CD4-positive, CD25-positive, alpha-beta regulatory T cell (primary cell): ENCODE measurements around the gene NAA35. TPM values are rescaled to one million over a fixed set of nuclear protein-coding genes. Genes with fewer than 3 reads are reported as not detected.

ENCODE experiments used
- ATAC-seq, 2 donors: fragments of 150-1000 bp; cut with Tn5 transposase; one replicate each; pipeline ENCODE4 v1.10.0; 2021; ENCODE audit warnings: low read depth in 2 of 2, moderate number of reproducible peaks in 2 of 2, moderate library complexity in 1 of 2
- DNase-seq, 3 donors: peaks; one replicate each; pipeline versions ENCODE4 v3.0.0 to v3.0.0-alpha.2; 2012 to 2022; ENCODE audit warnings: mixed read lengths in 1 of 3
- H3K27ac ChIP-seq: one replicate; pipeline ENCODE4 v1.7.0; 2013; ENCODE audit warnings: mild to moderate bottlenecking, low read length; ENCODE audit not compliant: insufficient read depth, poor library complexity, severe bottlenecking
- H3K27me3 ChIP-seq: one replicate; pipeline ENCODE4 v1.7.0; 2013; ENCODE audit warnings: low read length; ENCODE audit not compliant: control insufficient read depth, insufficient read depth
- H3K36me3 ChIP-seq: one replicate; pipeline ENCODE4 v1.7.0; 2013; ENCODE audit warnings: mild to moderate bottlenecking, low read length, moderate library complexity; ENCODE audit not compliant: control insufficient read depth, insufficient read depth
- H3K4me1 ChIP-seq: 2 replicates; pipeline ENCODE4 v1.7.0; 2013; ENCODE audit warnings: mild to moderate bottlenecking, low read length; ENCODE audit not compliant: insufficient read depth, control insufficient read depth, poor library complexity, severe bottlenecking
- H3K4me3 ChIP-seq: one replicate; pipeline ENCODE4 v1.7.0; 2013; ENCODE audit warnings: low read depth, mild to moderate bottlenecking, low read length, moderate library complexity
- H3K9me3 ChIP-seq, 2 experiments: 1 replicate in 1 of 2; 2 replicates in 1 of 2; pipeline ENCODE4 v1.7.0; 2013; ENCODE audit warnings: low read length in 2 of 2, mild to moderate bottlenecking in 1 of 2, moderate library complexity in 1 of 2; ENCODE audit not compliant: control insufficient read depth in 2 of 2
- H3K27ac Mint-ChIP-seq, 3 donors: one replicate each; pipeline ENCODE4 v1.8.0; 2020 to 2022; ENCODE audit warnings: mild to moderate bottlenecking in 3 of 3, mixed read lengths in 3 of 3, moderate library complexity in 2 of 3
- H3K27me3 Mint-ChIP-seq: one replicate; pipeline ENCODE4 v1.8.0; 2022; ENCODE audit warnings: mild to moderate bottlenecking, mixed read lengths
- H3K36me3 Mint-ChIP-seq: one replicate; pipeline ENCODE4 v1.8.0; 2020; ENCODE audit warnings: mixed read lengths
- H3K4me1 Mint-ChIP-seq, 4 donors: one replicate each; pipeline ENCODE4 v1.8.0; 2020 to 2022; ENCODE audit warnings: mixed read lengths in 4 of 4, mild to moderate bottlenecking in 1 of 4
- H3K4me3 Mint-ChIP-seq, 4 donors: one replicate each; pipeline ENCODE4 v1.8.0; 2020 to 2022; ENCODE audit warnings: mild to moderate bottlenecking in 4 of 4, mixed read lengths in 4 of 4, moderate library complexity in 3 of 4
- H3K9me3 Mint-ChIP-seq, 7 donors: one replicate each; pipeline ENCODE4 v1.8.0; 2020 to 2022; ENCODE audit warnings: mixed read lengths in 7 of 7, mild to moderate bottlenecking in 3 of 7, moderate library complexity in 2 of 7
- polyA plus RNA-seq, 4 donors: library from polyadenylated mRNA; unstranded; fragments of 300-500 nt; fragmentation: Illumina TruSeq; gene quantifications; one replicate each; pipeline ENCODE4 v1.2.3, GENCODE V29; 2021
- total RNA-seq: library from RNA; stranded (reverse); gene quantifications from one replicate; pipeline ENCODE4 v1.2.3, GENCODE V29; 2022

NAA35 gene
- total and polyA plus RNA-seq, 5 donors from 2014 or later, result 12.3 to 21.6 (median 15.9) TPM

GRCh38 chr9:85904975-85905374, 36.0 kb upstream of the NAA35 start:
- Histone ChIP-seq H3K27me3 (no peaks in the 10 kb centered on the region), H3K4me3 (no peak overlapping the region), H3K4me1 (no peaks in the 10 kb centered on the region), H3K27ac (no peak overlapping the region), H3K36me3 (no peaks in the 10 kb centered on the region), H3K9me3 (no peaks in the 10 kb centered on the region)
- Mint-ChIP-seq H3K36me3 (peaks cover 2% of the 10 kb centered on the region), H3K9me3 (peaks cover 0 to 4% (median 0%) of the 10 kb centered on the region in 7 donors), H3K27ac (no peak overlapping the region), H3K4me3 (no peak overlapping the region), H3K4me1 (no peaks in the 10 kb centered on the region), H3K27me3 (peaks cover 18% of the 10 kb centered on the region)
- DNase-seq, result no peak
- no peak for ATAC-seq

GRCh38 chr9:85905957-85906356, 35.0 kb upstream of the NAA35 start:
- no peaks in the 10 kb centered on the region for H3K4me1 ChIP-seq
- H3K9me3 Mint-ChIP-seq, result peaks cover 0 to 4% (median 0%) of the 10 kb centered on the region in 7 donors
- no peak overlapping the region for H3K27ac ChIP-seq
- H3K4me3 ChIP-seq, result no peak overlapping the region
- no peak for ATAC-seq
- H3K9me3 ChIP-seq, result no peaks in the 10 kb centered on the region
- H3K36me3 ChIP-seq, result no peaks in the 10 kb centered on the region
- no peak for DNase-seq
- H3K36me3 Mint-ChIP-seq, result no peaks in the 10 kb centered on the region
- H3K27ac Mint-ChIP-seq, result no peak overlapping the region
- no peaks in the 10 kb centered on the region for H3K4me1 Mint-ChIP-seq
- peaks cover 15% of the 10 kb centered on the region for H3K27me3 Mint-ChIP-seq
- H3K4me3 Mint-ChIP-seq, result no peak overlapping the region
- no peaks in the 10 kb centered on the region for H3K27me3 ChIP-seq

DNA sequence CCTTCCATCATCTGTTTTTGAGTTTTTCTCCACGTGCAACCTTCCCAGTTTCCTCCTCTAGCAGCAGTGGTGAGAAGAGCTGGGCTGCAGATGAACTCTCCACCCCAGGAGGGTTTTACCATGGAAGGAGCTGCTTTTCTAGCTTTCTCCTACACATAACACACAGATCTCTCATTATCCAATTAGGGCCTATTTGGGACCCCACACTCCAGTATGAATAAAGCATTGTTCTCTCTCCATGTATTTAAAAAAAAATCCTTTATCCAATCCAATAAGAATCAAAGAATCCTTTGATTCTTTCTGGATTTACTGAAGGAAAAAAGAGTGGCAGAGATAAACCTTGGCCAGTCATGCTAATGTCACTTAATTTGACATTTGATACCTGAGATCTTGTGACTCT, 31.6 kb upstream of the NAA35 start:
- Histone ChIP-seq H3K4me1 (no peaks in the 10 kb centered on the region), H3K27ac (no peak overlapping the region), H3K27me3 (peaks cover 3% of the 10 kb centered on the region), H3K9me3 (no peaks in the 10 kb centered on the region), H3K36me3 (no peaks in the 10 kb centered on the region), H3K4me3 (no peak overlapping the region)
- H3K9me3 Mint-ChIP-seq, result peaks cover 0 to 6% (median 0%) of the 10 kb centered on the region in 7 donors
- H3K36me3 Mint-ChIP-seq, result no peaks in the 10 kb centered on the region
- H3K27me3 Mint-ChIP-seq, result peaks cover 18% of the 10 kb centered on the region
- peaks cover 5 to 9% (median 8%) of the 10 kb centered on the region in 4 donors for H3K4me1 Mint-ChIP-seq
- no peak overlapping the region for H3K4me3 Mint-ChIP-seq
- ATAC-seq, result no peak
- DNase-seq, result no peak
- no peak overlapping the region for H3K27ac Mint-ChIP-seq

- Histone ChIP-seq H3K4me3 (no peak overlapping the region), H3K9me3 (no peaks in the 10 kb centered on the region), H3K27me3 (peaks cover 6% of the 10 kb centered on the region), H3K4me1 (no peaks in the 10 kb centered on the region), H3K36me3 (no peaks in the 10 kb centered on the region), H3K27ac (no peak overlapping the region)
- peaks cover 0 to 9% (median 0%) of the 10 kb centered on the region in 7 donors for H3K9me3 Mint-ChIP-seq
- H3K4me1 Mint-ChIP-seq, result peaks cover 9 to 14% (median 10%) of the 10 kb centered on the region in 4 donors
- DNase-seq (peak in 1 of 3 donors; percentile 41), ATAC-seq (no peak)
- H3K36me3 Mint-ChIP-seq, result no peaks in the 10 kb centered on the region
- peak overlapping the region in 2 of 3 donors; percentile 3 to 27 for H3K27ac Mint-ChIP-seq
- H3K27me3 Mint-ChIP-seq, result peaks cover 13% of the 10 kb centered on the region
- no peak overlapping the region for H3K4me3 Mint-ChIP-seq
Observed at GRCh38 chr9:85914108-85914507, 26.8 kb upstream of the NAA35 start.

- Mint-ChIP-seq H3K27me3 (no peaks in the 10 kb centered on the region), H3K9me3 (peaks cover 0 to 5% (median 0%) of the 10 kb centered on the region in 7 donors), H3K36me3 (no peaks in the 10 kb centered on the region), H3K27ac (no peak overlapping the region), H3K4me3 (no peak overlapping the region), H3K4me1 (peaks cover 0 to 14% (median 10%) of the 10 kb centered on the region in 4 donors)
- no peaks in the 10 kb centered on the region for H3K4me1 ChIP-seq
- ATAC-seq, result no peak
- H3K36me3 ChIP-seq, result no peaks in the 10 kb centered on the region
- H3K27ac ChIP-seq, result no peak overlapping the region
- no peaks in the 10 kb centered on the region for H3K9me3 ChIP-seq
- no peak for DNase-seq
- peaks cover 5% of the 10 kb centered on the region for H3K27me3 ChIP-seq
- H3K4me3 ChIP-seq, result no peak overlapping the region
Observed at GRCh38 chr9:85917756-85918155, 23.2 kb upstream of the NAA35 start.

DNA sequence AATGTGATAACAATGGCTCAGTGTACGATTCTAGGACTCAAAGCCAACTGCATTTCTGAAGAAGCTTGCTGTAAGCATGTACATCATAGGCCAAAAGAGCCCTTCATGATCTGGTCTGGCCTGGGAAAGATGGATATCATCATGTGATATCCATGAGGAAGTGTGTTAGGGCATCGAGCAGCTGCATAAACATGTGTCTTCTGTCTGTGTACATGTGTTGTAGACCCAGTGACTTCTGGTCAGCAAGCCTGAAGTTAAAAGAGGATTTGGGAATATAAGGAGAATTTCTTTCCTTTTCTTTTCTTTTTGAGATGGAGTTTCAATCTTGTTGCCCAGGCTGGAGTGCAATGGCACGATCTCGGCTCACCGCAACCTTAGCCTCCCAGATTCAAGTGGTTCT, 15.5 kb upstream of the NAA35 start:
- peaks cover 0 to 3% (median 0%) of the 10 kb centered on the region in 7 donors for H3K9me3 Mint-ChIP-seq
- no peak for ATAC-seq

GRCh38 chr9:85927076-85927475, 13.9 kb upstream of the NAA35 start:
- Histone ChIP-seq H3K4me3 (no peak overlapping the region), H3K4me1 (no peaks in the 10 kb centered on the region), H3K27ac (no peak overlapping the region), H3K36me3 (no peaks in the 10 kb centered on the region), H3K9me3 (no peaks in the 10 kb centered on the region), H3K27me3 (peaks cover 13% of the 10 kb centered on the region)
- H3K4me3 Mint-ChIP-seq, result no peak overlapping the region
- DNase-seq, result no peak
- H3K9me3 Mint-ChIP-seq, result peaks cover 0 to 3% (median 0%) of the 10 kb centered on the region in 7 donors
- H3K27me3 Mint-ChIP-seq, result peaks cover 48% of the 10 kb centered on the region
- H3K36me3 Mint-ChIP-seq, result no peaks in the 10 kb centered on the region
- no peak for ATAC-seq
- H3K27ac Mint-ChIP-seq, result no peak overlapping the region
- H3K4me1 Mint-ChIP-seq, result peaks cover 0 to 6% (median 0%) of the 10 kb centered on the region in 4 donors

More for the DNA sequence above, 15.5 kb upstream of the NAA35 start:
- peaks cover 0 to 6% (median 0%) of the 10 kb centered on the region in 4 donors for H3K4me1 Mint-ChIP-seq
- peaks cover 13% of the 10 kb centered on the region for H3K27me3 ChIP-seq
- H3K4me1 ChIP-seq, result no peaks in the 10 kb centered on the region
- H3K27me3 Mint-ChIP-seq, result peaks cover 43% of the 10 kb centered on the region
- H3K4me3 ChIP-seq, result no peak overlapping the region
- H3K4me3 Mint-ChIP-seq, result no peak overlapping the region
- no peaks in the 10 kb centered on the region for H3K36me3 Mint-ChIP-seq
- H3K27ac Mint-ChIP-seq, result no peak overlapping the region
- no peak for DNase-seq
- no peak overlapping the region for H3K27ac ChIP-seq
- H3K9me3 ChIP-seq, result no peaks in the 10 kb centered on the region
- no peaks in the 10 kb centered on the region for H3K36me3 ChIP-seq

DNA sequence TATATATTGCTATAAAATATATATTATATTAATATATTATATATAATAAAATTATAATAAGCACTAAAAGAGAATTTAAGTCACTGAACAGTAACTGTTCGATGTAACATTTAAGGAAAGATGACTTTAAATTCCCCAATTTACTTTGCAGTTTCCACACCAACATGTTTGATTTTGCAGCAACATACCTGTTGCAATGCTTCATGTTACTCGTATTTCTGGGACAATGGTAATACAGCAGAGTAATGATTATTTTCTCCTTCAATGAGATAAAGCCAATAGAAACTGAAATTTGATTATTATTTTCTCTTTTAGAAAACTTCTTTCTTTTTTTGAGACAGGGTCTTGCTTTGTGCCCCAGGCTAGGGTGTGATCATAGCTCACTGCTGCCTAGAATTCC, 9.5 kb upstream of the NAA35 start:
- no peaks in the 10 kb centered on the region for H3K9me3 ChIP-seq
- H3K27ac Mint-ChIP-seq, result no peak overlapping the region

More for the DNA sequence above, 9.5 kb upstream of the NAA35 start:
- Mint-ChIP-seq H3K4me3 (no peak overlapping the region), H3K36me3 (no peaks in the 10 kb centered on the region), H3K27me3 (peaks cover 30% of the 10 kb centered on the region), H3K9me3 (peaks cover 0 to 3% (median 0%) of the 10 kb centered on the region in 7 donors), H3K4me1 (peaks cover 0 to 6% (median 0%) of the 10 kb centered on the region in 4 donors)
- DNase-seq (no peak), ATAC-seq (no peak)
- H3K27me3 ChIP-seq, result peaks cover 10% of the 10 kb centered on the region
- H3K4me1 ChIP-seq, result no peaks in the 10 kb centered on the region
- no peak overlapping the region for H3K4me3 ChIP-seq
- no peaks in the 10 kb centered on the region for H3K36me3 ChIP-seq
- no peak overlapping the region for H3K27ac ChIP-seq
